CD4-positive, alpha-beta T cell treated with Interleukin-10 for 1 hour (primary cell): ENCODE results near the gene ARMC6.

Experiments
- DNase-seq: peaks from one replicate; pipeline ENCODE4 v3.0.0-alpha.2; 2020

ARMC6 gene

GRCh38 chr19:19056636-19057275 lies 23.4 kb downstream of the ARMC6 start:
- no peak for DNase-seq

- no peak for DNase-seq
These were observed 23.9 kb downstream of the ARMC6 start for GRCh38 chr19:19057317-19057716.

DNA sequence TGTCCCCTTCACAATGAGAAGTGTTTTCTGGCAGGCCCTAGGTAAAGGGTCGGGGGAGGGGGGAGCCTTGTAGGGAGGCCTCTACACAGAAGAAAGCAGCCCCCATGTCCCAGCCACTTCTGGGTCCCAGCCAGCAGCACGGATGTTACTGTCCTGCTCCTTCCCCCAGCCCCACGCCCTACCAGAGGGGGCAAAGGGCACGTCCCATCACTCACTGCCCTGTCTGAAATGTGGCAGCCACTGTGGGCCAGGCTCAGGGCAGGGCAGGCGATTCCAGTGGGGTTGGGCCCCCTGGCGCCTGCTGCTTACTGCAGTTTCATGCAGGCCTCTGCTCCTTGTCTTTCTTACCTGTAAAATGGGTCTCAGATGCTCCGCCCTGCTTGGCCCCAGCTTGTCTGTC lies 24.3 kb downstream of the ARMC6 start:
- DNase-seq = no peak

DNA sequence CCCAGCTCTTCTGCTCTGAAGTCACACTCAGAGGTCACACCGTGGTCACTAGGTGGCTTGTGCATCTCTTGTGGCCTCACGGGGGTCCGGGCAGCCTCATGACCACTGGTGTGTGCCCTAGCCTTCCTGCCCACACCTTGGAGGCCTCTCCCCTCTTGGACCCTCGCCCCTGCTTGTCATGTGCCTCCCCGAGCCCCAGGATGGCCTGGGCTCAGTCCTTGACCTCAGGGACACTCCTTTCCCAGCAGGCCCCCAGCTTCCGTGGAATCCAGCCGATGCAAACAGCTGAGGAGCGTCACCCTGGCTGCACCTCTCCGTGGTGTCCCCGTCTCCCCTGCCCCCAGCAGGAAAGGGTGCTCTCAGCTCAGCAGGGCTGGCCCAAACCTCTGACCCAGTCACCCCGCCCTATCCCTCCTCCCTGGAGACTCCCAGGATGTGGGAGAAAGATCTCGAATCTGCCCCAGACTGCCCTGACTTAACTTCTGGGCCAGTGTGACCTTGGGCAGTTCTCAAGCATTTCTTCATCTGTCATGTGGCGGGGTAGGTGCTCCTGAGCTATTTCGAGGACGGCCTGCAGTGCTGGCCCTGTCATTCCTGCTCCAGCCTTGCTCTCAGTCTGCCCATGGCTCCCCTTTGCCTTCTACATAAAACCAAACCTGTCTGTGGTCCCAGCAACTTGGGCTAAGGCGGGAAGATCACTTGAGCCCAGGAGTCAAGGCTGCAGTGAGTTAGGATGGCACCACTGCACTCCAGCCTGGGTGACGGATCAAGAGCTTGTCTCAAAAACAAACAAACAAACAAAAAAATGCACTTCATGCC lies 25.8 kb downstream of the ARMC6 start:
- no peak for DNase-seq

GRCh38 chr19:19059837-19060611 lies 26.6 kb downstream of the ARMC6 start:
- no peak for DNase-seq

GRCh38 chr19:19061506-19061905 lies 28.1 kb downstream of the ARMC6 start:
- DNase-seq = no peak

GRCh38 chr19:19062454-19063182 lies 29.2 kb downstream of the ARMC6 start:
- no peak for DNase-seq

GRCh38 chr19:19063183-19064097 lies 30.0 kb downstream of the ARMC6 start, which contains the start of gene SLC25A42:
TSS of gene SLC25A42 (plus strand) at chr19:19063994. CDS start at chr19:19096125, 32,131 bp downstream.
- peak; percentile 100 for DNase-seq

GRCh38 chr19:19064098-19064722 lies 30.8 kb downstream of the ARMC6 start:
- no peak for DNase-seq

DNA sequence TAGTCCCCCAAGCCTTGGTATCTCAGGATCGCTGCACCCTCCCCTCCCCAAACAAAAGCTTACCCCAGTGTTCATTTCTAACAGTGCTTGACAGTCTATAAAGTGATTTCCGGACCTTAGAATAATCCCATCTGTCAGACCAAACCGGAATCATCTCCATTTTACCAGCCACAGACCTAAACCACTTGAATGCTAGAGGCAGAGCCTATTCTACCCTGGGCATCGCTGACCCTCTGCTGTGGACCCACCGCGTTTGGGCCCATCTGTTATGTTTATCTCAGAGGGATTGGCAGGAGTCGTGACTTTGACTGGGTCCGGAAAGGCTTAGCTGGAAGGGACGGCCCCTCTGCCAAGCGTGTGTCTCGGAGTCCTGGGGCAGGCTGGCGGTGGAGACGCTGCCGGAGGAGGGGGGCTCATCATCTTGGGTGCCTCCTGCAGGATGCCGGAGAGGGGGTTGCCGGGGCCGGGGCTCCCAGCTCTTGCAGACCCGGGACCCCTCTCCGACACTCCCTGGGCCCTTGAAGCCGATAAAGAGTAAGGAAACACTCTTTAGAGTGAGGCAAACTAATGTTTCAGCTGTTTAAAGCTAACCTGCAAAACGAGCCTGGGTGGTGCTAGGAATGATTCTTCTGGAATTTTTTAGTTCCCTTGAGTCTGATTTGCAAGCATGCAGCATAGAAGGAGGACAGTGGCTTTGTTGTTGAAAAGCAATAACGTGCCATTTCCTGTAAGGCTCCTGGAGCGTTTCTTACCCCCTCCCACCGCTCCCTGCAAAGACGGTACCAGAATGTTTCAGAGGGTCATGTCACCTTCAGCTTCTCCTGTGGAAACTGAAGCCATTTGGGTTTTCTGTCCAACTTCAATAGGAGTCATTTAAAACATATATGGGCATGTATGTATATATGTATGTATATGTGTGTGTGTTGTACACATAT lies 31.7 kb downstream of the ARMC6 start:
- peak; percentile 33 for DNase-seq

GRCh38 chr19:19067276-19068072 lies 34.1 kb downstream of the ARMC6 start:
- DNase-seq = no peak

- peak; percentile 35 for DNase-seq
These were observed 35.6 kb downstream of the ARMC6 start for GRCh38 chr19:19068659-19069654.

DNA sequence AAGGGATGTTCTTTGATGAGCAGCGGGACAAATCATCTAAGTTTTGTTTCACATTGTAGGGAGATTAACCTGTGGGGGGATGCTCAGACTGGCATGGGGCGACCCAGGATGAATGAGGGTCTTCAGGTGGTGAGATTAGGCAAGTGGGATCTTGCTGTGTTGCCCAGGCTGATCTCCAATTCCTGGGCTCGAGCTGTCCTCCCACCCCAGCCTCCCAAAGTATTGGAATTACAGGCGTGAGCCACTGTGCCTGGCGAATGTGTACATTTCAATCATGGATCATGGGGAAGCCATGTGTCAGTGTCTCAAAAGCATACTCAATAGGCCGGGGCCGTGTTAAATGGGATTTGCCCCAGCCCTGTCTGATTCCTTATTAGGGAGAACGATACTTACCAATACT lies 38.5 kb downstream of the ARMC6 start:
- DNase-seq = no peak

GRCh38 chr19:19074196-19074882 lies 40.9 kb downstream of the ARMC6 start:
- no peak for DNase-seq

GRCh38 chr19:19075126-19075525 lies 41.7 kb downstream of the ARMC6 start:
- no peak for DNase-seq

- no peak for DNase-seq
These were observed 43.1 kb downstream of the ARMC6 start for GRCh38 chr19:19076476-19076875.

DNA sequence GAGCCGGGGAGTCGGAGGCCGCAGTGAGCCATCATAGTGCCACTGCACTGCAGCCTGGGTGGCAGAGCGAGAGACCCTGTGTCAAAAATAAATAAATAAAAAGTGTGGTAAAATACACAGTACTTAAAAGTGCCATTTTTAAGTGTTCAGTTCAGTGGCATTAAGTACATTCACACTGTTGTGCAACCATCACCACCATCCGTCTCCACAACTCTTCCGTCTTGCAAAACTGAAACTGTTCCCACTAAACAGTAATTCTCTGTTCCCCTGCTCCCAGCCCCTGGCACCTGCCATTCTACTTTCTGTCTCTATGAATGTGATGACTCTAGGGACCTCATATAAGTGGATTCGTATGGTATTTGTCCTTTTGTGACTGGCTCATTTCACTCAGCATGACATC lies 43.7 kb downstream of the ARMC6 start:
- no peak for DNase-seq
